K562 (cell line): Measurements from ENCODE around the gene CHD6. TPM values are rescaled to one million over a fixed set of nuclear protein-coding genes. Genes with fewer than 3 reads are reported as not detected.
A peak's percentile ranks its signal among the peaks of the same experiment; 100 is the strongest.

Source experiments
- ARID1B ChIP-seq: fragments of 450-650 bp; IDR thresholded peaks from 2 replicates; pipeline ENCODE4 v1.6.1; 2016; ENCODE audit warnings: antibody characterized with exemption, mild to moderate bottlenecking, inconsistent platforms
- CC2D1A ChIP-seq: fragments of 450-650 bp; IDR thresholded peaks from 2 replicates; pipeline ENCODE4 v1.6.1; 2017; ENCODE audit warnings: mild to moderate bottlenecking
- CREM ChIP-seq: IDR thresholded peaks from 2 replicates; pipeline ENCODE4 v1.6.1; 2014; ENCODE audit warnings: antibody characterized with exemption, low read depth
- EP400 ChIP-seq: fragments of 450-650 bp; IDR thresholded peaks from 2 replicates; pipeline ENCODE4 v1.6.1; 2017; ENCODE audit warnings: antibody characterized with exemption, mild to moderate bottlenecking, moderate library complexity
- FOS ChIP-seq: IDR thresholded peaks from 3 replicates; pipeline ENCODE4 v1.6.1; 2011; ENCODE audit not compliant: insufficient read length; ENCODE audit errors: extremely low read depth
- HDAC1 ChIP-seq, 2 experiments: fragments of 450-650 bp; IDR thresholded peaks; 2 replicates each; pipeline ENCODE4 v1.6.1; 2016 to 2017; ENCODE audit warnings: inconsistent platforms in 1 of 2, mild to moderate bottlenecking in 1 of 2, moderate library complexity in 1 of 2
- KDM1A ChIP-seq, 2 experiments: fragments of 450-650 bp; IDR thresholded peaks; 2 replicates each; pipeline ENCODE4 v1.6.1; 2016; ENCODE audit warnings: mild to moderate bottlenecking in 2 of 2
- NCOA1 ChIP-seq: fragments of 450-650 bp; IDR thresholded peaks from 2 replicates; pipeline ENCODE4 v1.6.1; 2016; ENCODE audit warnings: low read depth
- NCOA4 ChIP-seq: fragments of 450-650 bp; IDR thresholded peaks from 2 replicates; pipeline ENCODE4 v1.6.1; 2018; ENCODE audit warnings: mild to moderate bottlenecking; ENCODE audit not compliant: partially characterized antibody
- POLR3G ChIP-seq: IDR thresholded peaks from 2 replicates; pipeline ENCODE4 v1.6.1; 2011; ENCODE audit not compliant: insufficient read length, insufficient replicate concordance; ENCODE audit errors: extremely low read depth
- RBM15 ChIP-seq: fragments of 200-400 bp; formaldehyde crosslinking; IDR thresholded peaks from 2 replicates; pipeline ENCODE4 v1.6.1; 2018; ENCODE audit warnings: mild to moderate bottlenecking, low read length, moderate library complexity; ENCODE audit not compliant: insufficient read depth
- RNF2 ChIP-seq: sonication (generic); IDR thresholded peaks from 2 replicates; pipeline ENCODE4 v1.6.1; 2016
- SIN3B ChIP-seq: fragments of 450-650 bp; IDR thresholded peaks from 2 replicates; pipeline ENCODE4 v1.6.1; 2017; ENCODE audit warnings: low read depth, mild to moderate bottlenecking, moderate library complexity
- SMARCA5 ChIP-seq: fragments of 450-650 bp; IDR thresholded peaks from 2 replicates; pipeline ENCODE4 v1.6.1; 2016
- SP1 ChIP-seq: sonication (generic); formaldehyde crosslinking; IDR thresholded peaks from 2 replicates; pipeline ENCODE4 v1.8.1; 2022; ENCODE audit warnings: mild to moderate bottlenecking, missing genetic modification reagents
- SRF ChIP-seq, 2 experiments: fragments of 250-450, 450-650 bp in 1 of 2; sonication (Bioruptor Pico) in 1 of 2; sonication (generic) in 1 of 2; formaldehyde crosslinking; IDR thresholded peaks; 2 replicates each; pipeline versions ENCODE4 v1.5.0 to v1.5.1; 2020 to 2022; ENCODE audit warnings: mild to moderate bottlenecking in 1 of 2, missing genetic modification reagents in 1 of 2
- TEAD2 ChIP-seq: fragments of 450-650 bp; IDR thresholded peaks from 2 replicates; pipeline ENCODE4 v1.6.1; 2016; ENCODE audit warnings: missing genetic modification characterization, control low read depth, missing compliant biosample characterization
- ZBTB8A ChIP-seq: fragments of 450-650 bp; IDR thresholded peaks from 2 replicates; pipeline ENCODE4 v1.6.1; 2018; ENCODE audit warnings: mild to moderate bottlenecking, moderate library complexity; ENCODE audit not compliant: partially characterized antibody
- ZNF347 ChIP-seq: fragments of 450-650 bp; formaldehyde crosslinking; IDR thresholded peaks from 2 replicates; pipeline ENCODE4 v1.4.0; 2020; ENCODE audit warnings: low read depth, mild to moderate bottlenecking, moderate library complexity
- ZNF57 ChIP-seq: fragments of 450-650 bp; formaldehyde crosslinking; IDR thresholded peaks from 2 replicates; pipeline ENCODE4 v1.4.0; 2020; ENCODE audit warnings: mild to moderate bottlenecking, moderate library complexity
- polyA plus RNA-seq, 8 experiments: library from polyadenylated mRNA; depleted of rRNA in 4 of 8; stranded (reverse) in 5 of 8; unstranded in 3 of 8; fragments of >200 nt; fragmentation: Nextera tagmentation in 2 of 8; fragmentation: Illumina TruSeq in 1 of 8; extraction: Ambion mirVana in 2 of 8; extraction: Trizol in 1 of 8; gene quantifications; 2 replicates each; pipeline versions ENCODE4 v1.2.1 to v1.2.3, GENCODE V29; 2011 to 2014; ENCODE audit warnings: inconsistent platforms in 1 of 8, missing spikeins in 1 of 8
- total RNA-seq, 7 experiments: library from RNA; depleted of rRNA in 6 of 7; stranded (reverse); fragments of >200 nt in 6 of 7; fragmentation: Illumina TruSeq in 2 of 7; extraction: Trizol in 2 of 7; gene quantifications; 2 replicates each; pipeline versions ENCODE4 v1.2.1 to v1.2.3, GENCODE V29; 2011 to 2021; ENCODE audit warnings: low replicate concordance in 1 of 7
- TF ChIP-seq, protein P1 (sequence below): sonication (generic); formaldehyde crosslinking; IDR thresholded peaks from 2 replicates; pipeline ENCODE4 v1.8.0; 2023; ENCODE audit warnings: mild to moderate bottlenecking, missing genetic modification reagents
- TF ChIP-seq, protein P2 (sequence below): fragments of 200-800 bp; sonication (Bioruptor generic); IDR thresholded peaks from 2 replicates; pipeline ENCODE4 v1.6.1; 2017; ENCODE audit warnings: missing genetic modification characterization, missing compliant biosample characterization
- TF ChIP-seq, protein P3 (sequence below): sonication (generic); IDR thresholded peaks from 2 replicates; pipeline ENCODE4 v1.6.1; 2016

Gene CHD6
- total and polyA plus RNA-seq, 9 of the 15 experiments (the other 6 are each of a cell fraction or from before 2014, with no cell fraction given), result 3.9 to 24.2 (median 12.8) TPM

DNA sequence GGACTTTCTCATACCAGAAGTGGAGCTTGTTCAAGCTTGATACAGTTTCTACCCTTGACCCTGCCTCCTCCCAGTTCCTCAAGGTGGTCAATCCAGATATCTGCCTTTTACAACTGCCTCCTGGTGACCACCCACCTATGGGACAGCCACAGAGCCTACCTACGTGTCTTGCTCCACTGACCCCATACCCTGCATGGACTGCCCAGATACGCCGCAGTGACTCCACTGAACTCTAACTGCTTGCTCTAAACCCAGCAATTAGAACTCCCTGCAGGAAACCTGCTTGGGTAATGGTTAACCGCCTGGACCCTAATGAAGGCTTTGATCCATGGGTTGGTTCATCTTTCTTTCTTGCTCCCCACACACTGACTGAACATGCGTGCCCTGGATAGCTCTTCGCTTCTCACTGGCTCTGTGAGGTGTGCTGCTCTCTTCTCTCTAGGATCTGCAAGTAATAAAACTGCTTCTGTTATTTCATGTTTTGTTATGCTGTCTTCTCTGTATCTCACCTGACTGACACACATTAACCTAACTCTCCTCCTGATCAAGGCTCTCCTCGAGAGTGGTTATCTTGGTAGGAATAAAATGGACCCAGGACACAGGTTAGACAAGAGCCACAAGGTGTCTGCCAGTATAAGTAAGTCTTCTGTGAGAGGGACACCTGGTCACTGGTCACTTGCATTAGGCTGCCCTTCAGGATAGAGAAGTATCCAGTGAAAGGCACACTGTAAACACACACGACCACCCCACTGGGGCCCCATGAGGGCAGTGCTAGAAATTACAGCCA is 79.2 kb downstream of the CHD6 start (continued):
- TF ChIP-seq, protein P1, sequence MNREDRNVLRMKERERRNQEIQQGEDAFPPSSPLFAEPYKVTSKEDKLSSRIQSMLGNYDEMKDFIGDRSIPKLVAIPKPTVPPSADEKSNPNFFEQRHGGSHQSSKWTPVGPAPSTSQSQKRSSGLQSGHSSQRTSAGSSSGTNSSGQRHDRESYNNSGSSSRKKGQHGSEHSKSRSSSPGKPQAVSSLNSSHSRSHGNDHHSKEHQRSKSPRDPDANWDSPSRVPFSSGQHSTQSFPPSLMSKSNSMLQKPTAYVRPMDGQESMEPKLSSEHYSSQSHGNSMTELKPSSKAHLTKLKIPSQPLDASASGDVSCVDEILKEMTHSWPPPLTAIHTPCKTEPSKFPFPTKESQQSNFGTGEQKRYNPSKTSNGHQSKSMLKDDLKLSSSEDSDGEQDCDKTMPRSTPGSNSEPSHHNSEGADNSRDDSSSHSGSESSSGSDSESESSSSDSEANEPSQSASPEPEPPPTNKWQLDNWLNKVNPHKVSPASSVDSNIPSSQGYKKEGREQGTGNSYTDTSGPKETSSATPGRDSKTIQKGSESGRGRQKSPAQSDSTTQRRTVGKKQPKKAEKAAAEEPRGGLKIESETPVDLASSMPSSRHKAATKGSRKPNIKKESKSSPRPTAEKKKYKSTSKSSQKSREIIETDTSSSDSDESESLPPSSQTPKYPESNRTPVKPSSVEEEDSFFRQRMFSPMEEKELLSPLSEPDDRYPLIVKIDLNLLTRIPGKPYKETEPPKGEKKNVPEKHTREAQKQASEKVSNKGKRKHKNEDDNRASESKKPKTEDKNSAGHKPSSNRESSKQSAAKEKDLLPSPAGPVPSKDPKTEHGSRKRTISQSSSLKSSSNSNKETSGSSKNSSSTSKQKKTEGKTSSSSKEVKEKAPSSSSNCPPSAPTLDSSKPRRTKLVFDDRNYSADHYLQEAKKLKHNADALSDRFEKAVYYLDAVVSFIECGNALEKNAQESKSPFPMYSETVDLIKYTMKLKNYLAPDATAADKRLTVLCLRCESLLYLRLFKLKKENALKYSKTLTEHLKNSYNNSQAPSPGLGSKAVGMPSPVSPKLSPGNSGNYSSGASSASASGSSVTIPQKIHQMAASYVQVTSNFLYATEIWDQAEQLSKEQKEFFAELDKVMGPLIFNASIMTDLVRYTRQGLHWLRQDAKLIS (CRISPR knock-in tag), result no peak
- peak; percentile 82 for TF ChIP-seq ARID1B
- no peak for TF ChIP-seq FOS
- TF ChIP-seq SP1 (CRISPR knock-in tag), result no peak
- peak; percentile 26; the same call in 1 of the 2 replicates for TF ChIP-seq CREM
- TF ChIP-seq NCOA4, result no peak
- TF ChIP-seq, protein P2, sequence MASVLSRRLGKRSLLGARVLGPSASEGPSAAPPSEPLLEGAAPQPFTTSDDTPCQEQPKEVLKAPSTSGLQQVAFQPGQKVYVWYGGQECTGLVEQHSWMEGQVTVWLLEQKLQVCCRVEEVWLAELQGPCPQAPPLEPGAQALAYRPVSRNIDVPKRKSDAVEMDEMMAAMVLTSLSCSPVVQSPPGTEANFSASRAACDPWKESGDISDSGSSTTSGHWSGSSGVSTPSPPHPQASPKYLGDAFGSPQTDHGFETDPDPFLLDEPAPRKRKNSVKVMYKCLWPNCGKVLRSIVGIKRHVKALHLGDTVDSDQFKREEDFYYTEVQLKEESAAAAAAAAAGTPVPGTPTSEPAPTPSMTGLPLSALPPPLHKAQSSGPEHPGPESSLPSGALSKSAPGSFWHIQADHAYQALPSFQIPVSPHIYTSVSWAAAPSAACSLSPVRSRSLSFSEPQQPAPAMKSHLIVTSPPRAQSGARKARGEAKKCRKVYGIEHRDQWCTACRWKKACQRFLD (CRISPR knock-in tag), result no peak
- TF ChIP-seq NCOA1, result peak; percentile 60; the same call in 1 of the 2 replicates
- TF ChIP-seq ZBTB8A, result no peak
- no peak for TF ChIP-seq EP400
- TF ChIP-seq, protein P3, sequence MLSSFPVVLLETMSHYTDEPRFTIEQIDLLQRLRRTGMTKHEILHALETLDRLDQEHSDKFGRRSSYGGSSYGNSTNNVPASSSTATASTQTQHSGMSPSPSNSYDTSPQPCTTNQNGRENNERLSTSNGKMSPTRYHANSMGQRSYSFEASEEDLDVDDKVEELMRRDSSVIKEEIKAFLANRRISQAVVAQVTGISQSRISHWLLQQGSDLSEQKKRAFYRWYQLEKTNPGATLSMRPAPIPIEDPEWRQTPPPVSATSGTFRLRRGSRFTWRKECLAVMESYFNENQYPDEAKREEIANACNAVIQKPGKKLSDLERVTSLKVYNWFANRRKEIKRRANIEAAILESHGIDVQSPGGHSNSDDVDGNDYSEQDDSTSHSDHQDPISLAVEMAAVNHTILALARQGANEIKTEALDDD, result peak; percentile 83; the same call in 1 of the 2 replicates
- no peak for TF ChIP-seq RBM15
- TF ChIP-seq KDM1A (IDR thresholded peaks at IDR 0.05), result no peak
- no peak for TF ChIP-seq POLR3G
- TF ChIP-seq SMARCA5, result no peak
- no peak; the same call in 1 of the 2 replicates for TF ChIP-seq RNF2
- TF ChIP-seq SIN3B, result no peak
- no peak for TF ChIP-seq ZNF347 (CRISPR knock-in tag)
- TF ChIP-seq TEAD2 (tag), result no peak
- TF ChIP-seq SRF (CRISPR knock-in tag; IDR thresholded peaks at IDR 0.05), result no peak
- 0 out of 4 replicates have a peak, but pooled peaks of 1 of the 2 experiments have one; percentile 23 for TF ChIP-seq HDAC1 (IDR thresholded peaks at IDR 0.05)
- no peak for TF ChIP-seq ZNF57 (CRISPR knock-in tag)
- TF ChIP-seq CC2D1A, result peak; percentile 54; the same call in 1 of the 2 replicates
